ENCODE measurements around the gene GNB4.

DNA sequence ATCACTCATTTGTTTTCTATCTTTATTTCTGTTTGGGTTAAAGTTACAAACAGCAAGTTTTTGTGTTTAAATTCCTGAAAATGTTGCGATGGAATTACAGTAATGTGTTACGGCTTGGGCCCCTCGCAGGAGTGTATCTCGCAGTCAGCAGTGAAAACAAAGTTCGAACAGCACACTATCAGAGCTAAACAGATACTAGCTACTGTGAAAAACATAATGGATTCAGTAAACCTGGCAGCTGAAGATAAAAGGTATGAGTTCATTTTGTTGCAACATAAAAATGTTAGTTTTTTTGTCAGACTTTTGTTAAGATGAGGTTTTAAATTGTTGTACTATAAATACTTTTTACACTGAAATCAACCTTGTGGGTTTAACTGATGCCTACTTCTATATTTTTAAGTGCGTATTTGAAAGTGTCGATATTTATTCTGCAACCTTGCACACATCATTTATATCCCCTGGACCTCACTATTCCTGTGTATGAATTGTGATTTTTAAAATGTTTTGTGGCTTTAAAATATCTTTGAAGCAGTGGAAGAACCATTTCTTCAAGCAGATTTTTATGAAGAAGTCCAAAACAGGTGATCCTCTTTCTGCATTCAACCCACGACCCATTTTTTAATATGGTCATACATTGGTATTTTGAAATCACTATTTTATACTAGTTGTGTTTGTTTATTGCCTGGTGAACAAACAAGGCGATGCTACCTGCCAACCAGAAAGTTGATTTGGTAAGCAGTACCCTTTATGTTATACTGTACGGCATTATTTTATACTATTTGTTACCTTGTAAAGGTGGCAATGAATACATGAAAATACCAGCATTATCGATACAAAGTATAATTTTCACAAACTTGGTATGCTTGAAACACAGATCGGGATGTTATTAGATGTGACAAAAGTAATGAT is 75.9 kb downstream of the GNB4 start:
- no peak for TF ChIP-seq POLR2AphosphoS5 (IDR thresholded peaks at IDR 0.05; ENCODE audit: low read depth, low read length)
- TF ChIP-seq, protein P1, sequence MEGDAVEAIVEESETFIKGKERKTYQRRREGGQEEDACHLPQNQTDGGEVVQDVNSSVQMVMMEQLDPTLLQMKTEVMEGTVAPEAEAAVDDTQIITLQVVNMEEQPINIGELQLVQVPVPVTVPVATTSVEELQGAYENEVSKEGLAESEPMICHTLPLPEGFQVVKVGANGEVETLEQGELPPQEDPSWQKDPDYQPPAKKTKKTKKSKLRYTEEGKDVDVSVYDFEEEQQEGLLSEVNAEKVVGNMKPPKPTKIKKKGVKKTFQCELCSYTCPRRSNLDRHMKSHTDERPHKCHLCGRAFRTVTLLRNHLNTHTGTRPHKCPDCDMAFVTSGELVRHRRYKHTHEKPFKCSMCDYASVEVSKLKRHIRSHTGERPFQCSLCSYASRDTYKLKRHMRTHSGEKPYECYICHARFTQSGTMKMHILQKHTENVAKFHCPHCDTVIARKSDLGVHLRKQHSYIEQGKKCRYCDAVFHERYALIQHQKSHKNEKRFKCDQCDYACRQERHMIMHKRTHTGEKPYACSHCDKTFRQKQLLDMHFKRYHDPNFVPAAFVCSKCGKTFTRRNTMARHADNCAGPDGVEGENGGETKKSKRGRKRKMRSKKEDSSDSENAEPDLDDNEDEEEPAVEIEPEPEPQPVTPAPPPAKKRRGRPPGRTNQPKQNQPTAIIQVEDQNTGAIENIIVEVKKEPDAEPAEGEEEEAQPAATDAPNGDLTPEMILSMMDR (IDR thresholded peaks at IDR 0.05): no peak
- no peak for TF ChIP-seq EZH2phosphoT487 (IDR thresholded peaks at IDR 0.05; ENCODE audit: borderline replicate concordance, low read depth)
- TF ChIP-seq MAX (IDR thresholded peaks at IDR 0.05; ENCODE audit: low read depth): no peak
- no peak for TF ChIP-seq REST (IDR thresholded peaks at IDR 0.05; ENCODE audit: low read depth, low read length)
- no peak for TF ChIP-seq ZBTB33 (IDR thresholded peaks at IDR 0.05; ENCODE audit: borderline replicate concordance, low read depth)
- no peak for TF ChIP-seq EP300 (IDR thresholded peaks at IDR 0.05; ENCODE audit: borderline replicate concordance in 1 of 2, low read depth in 1 of 2, low read length in 1 of 2)
